GM12891 (cell line): ENCODE data around the gene MYL6B.

Source experiments
- PAX5 ChIP-seq: IDR thresholded peaks from 2 replicates; pipeline ENCODE4 v1.6.1; 2011; ENCODE audit warnings: low read length, moderate library complexity, mild to moderate bottlenecking; ENCODE audit not compliant: insufficient read depth, severe bottlenecking
- POLR2A ChIP-seq: IDR thresholded peaks from 2 replicates; pipeline ENCODE4 v1.6.1; 2011; ENCODE audit warnings: low read depth, low read length, control low read depth
- POLR2AphosphoS5 ChIP-seq: IDR thresholded peaks from 2 replicates; pipeline ENCODE4 v1.6.1; 2011; ENCODE audit warnings: low read depth, low read length, control low read depth
- POU2F2 ChIP-seq: IDR thresholded peaks from 2 replicates; pipeline ENCODE4 v1.6.1; 2011; ENCODE audit warnings: low read depth, mild to moderate bottlenecking, control low read depth, low read length, moderate library complexity
- SPI1 ChIP-seq: IDR thresholded peaks from 2 replicates; pipeline ENCODE4 v1.6.1; 2011; ENCODE audit warnings: low read depth, low read length, control low read depth
- TAF1 ChIP-seq: IDR thresholded peaks from 2 replicates; pipeline ENCODE4 v1.6.1; 2011; ENCODE audit warnings: low read depth, low read length, control low read depth

GRCh38 chr12:56155256-56155845 lies 3.0 kb downstream of the MYL6B start:
- TF ChIP-seq POLR2A (no peak), POLR2AphosphoS5 (no peak), TAF1 (no peak), PAX5 (no peak), SPI1 (no peak), POU2F2 (no peak)
